ENCODE results near the gene CCDC195. TPM values are rescaled to one million over a fixed set of nuclear protein-coding genes. Genes with fewer than 3 reads are reported as not detected.

The CCDC195 gene, protein sequence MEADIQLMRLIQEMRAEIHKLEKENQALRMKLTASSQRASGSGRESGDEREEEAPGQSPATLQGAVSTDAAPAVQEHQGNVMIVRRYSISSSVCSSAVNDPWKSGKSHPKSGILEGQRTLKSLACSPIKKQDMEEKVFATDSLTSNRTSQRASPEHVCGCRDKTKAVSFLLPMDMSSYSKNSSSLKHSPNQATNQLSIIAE
- not detected in 2 replicates for total RNA-seq (2021)
- long read RNA-seq = 0 reads

GRCh38 chr2:224716201-224716600 is at the start of gene CCDC195:
Gene CCDC195 (minus strand): TSS chr2:224716365. CDS start chr2:224716365, 0 bp downstream.
- peaks cover 3 to 5% of the 10 kb centered on the region in 2 experiments; a peak in 1 of 5 replicates for H3K9me3 Mint-ChIP-seq
- Histone ChIP-seq H3K4ac (ENCODE audit: low read depth, low read length) (no peak within 1 kb of the TSS), H2BK12ac (ENCODE audit: insufficient read length, low read depth, low read length) (no peak within 1 kb of the TSS), H3K56ac (ENCODE audit: insufficient read length, low read depth, low read length) (no peak within 1 kb of the TSS), H3K4me2 (ENCODE audit: insufficient read depth, insufficient read length, low read length) (no peak within 1 kb of the TSS), H2BK120ac (ENCODE audit: low read depth, low read length, poor library complexity, severe bottlenecking) (no peak within 1 kb of the TSS), H4K5ac (ENCODE audit: insufficient read length, low read depth, low read length) (no peak within 1 kb of the TSS), H3K23me2 (ENCODE audit: insufficient read length, low read depth, low read length, poor library complexity, severe bottlenecking) (no peaks in the 10 kb centered on the region), H3T11ph (ENCODE audit: low read length) (no peak within 1 kb of the TSS), H3K79me2 (ENCODE audit: insufficient read depth, low read length) (no peaks in the 10 kb centered on the region), H3K9me3 (ENCODE audit: control insufficient read depth, low read depth, low read length) (no peaks in the 10 kb centered on the region), H2AK5ac (ENCODE audit: insufficient read length, low read length) (no peak within 1 kb of the TSS), H3K18ac (ENCODE audit: insufficient read length, low read depth, low read length) (no peak within 1 kb of the TSS), H3K79me1 (ENCODE audit: insufficient read depth, low read depth, low read length, poor library complexity, severe bottlenecking) (no peaks in the 10 kb centered on the region), H3K27ac (ENCODE audit: insufficient read length, low read depth, low read length) (no peak within 1 kb of the TSS), H2BK5ac (ENCODE audit: insufficient read length, low read length) (no peak within 1 kb of the TSS), H3K9ac (ENCODE audit: extremely low read depth, insufficient read length, low read length) (no peak within 1 kb of the TSS), H2BK15ac (ENCODE audit: low read depth, low read length) (no peak within 1 kb of the TSS), H3K4me1 (ENCODE audit: insufficient read depth, low read length) (no peaks in the 10 kb centered on the region), H4K20me1 (ENCODE audit: control insufficient read depth, insufficient read depth, insufficient read length) (no peaks in the 10 kb centered on the region), H3K23ac (ENCODE audit: insufficient read length, low read depth, low read length) (no peak within 1 kb of the TSS), H4K91ac (ENCODE audit: insufficient read length, low read depth, low read length) (no peak within 1 kb of the TSS), H2AFZ (ENCODE audit: low read length) (no peak within 1 kb of the TSS), H2BK20ac (ENCODE audit: low read depth, low read length, poor library complexity, severe bottlenecking) (no peak within 1 kb of the TSS), H3K14ac (ENCODE audit: insufficient read depth, low read length) (no peak within 1 kb of the TSS), H3K27me3 (ENCODE audit: insufficient read depth, low read length) (no peaks in the 10 kb centered on the region), H4K8ac (replicated peaks; ENCODE audit: insufficient read length, low read depth, low read length) (no peak within 1 kb of the TSS)
- TF ChIP-seq, protein P1, sequence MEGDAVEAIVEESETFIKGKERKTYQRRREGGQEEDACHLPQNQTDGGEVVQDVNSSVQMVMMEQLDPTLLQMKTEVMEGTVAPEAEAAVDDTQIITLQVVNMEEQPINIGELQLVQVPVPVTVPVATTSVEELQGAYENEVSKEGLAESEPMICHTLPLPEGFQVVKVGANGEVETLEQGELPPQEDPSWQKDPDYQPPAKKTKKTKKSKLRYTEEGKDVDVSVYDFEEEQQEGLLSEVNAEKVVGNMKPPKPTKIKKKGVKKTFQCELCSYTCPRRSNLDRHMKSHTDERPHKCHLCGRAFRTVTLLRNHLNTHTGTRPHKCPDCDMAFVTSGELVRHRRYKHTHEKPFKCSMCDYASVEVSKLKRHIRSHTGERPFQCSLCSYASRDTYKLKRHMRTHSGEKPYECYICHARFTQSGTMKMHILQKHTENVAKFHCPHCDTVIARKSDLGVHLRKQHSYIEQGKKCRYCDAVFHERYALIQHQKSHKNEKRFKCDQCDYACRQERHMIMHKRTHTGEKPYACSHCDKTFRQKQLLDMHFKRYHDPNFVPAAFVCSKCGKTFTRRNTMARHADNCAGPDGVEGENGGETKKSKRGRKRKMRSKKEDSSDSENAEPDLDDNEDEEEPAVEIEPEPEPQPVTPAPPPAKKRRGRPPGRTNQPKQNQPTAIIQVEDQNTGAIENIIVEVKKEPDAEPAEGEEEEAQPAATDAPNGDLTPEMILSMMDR (conservative IDR thresholded peaks at IDR 0.05) = no peak
- no peaks in the 10 kb centered on the region for H3K27me3 Mint-ChIP-seq (ENCODE audit: low read depth)
- no peak within 1 kb of the TSS for H3K27ac Mint-ChIP-seq
- H3K36me3 Mint-ChIP-seq (ENCODE audit: insufficient read depth in 1 of 3, low read depth in 3 of 3) = no peaks in the 10 kb centered on the region
- no peak for DNase-seq
- no peaks in the 10 kb centered on the region for H3K4me1 Mint-ChIP-seq
- no peak within 1 kb of the TSS for H3K4me3 Mint-ChIP-seq
- WGBS (ENCODE audit: extremely low coverage, insufficient read length, low lambda C conversion rate) = no CpG with 5 or more reads among the region's 5 CpGs

Data from H9 (cell line).